Epidermal melanocyte (primary cell): ENCODE measurements around the gene GAPVD1.
A peak's percentile ranks its signal among the peaks of the same experiment; 100 is the strongest.
"Not testable (repeated sequence)": the region's sequence is repeated elsewhere in the genome, so short reads cannot be mapped to it uniquely, and the experiment has no call there.

Source experiments
- DNase-seq: peaks from one replicate; pipeline ENCODE4 v3.0.0; 2011; ENCODE audit warnings: low spot score; ENCODE audit not compliant: insufficient read length

Gene GAPVD1

DNA sequence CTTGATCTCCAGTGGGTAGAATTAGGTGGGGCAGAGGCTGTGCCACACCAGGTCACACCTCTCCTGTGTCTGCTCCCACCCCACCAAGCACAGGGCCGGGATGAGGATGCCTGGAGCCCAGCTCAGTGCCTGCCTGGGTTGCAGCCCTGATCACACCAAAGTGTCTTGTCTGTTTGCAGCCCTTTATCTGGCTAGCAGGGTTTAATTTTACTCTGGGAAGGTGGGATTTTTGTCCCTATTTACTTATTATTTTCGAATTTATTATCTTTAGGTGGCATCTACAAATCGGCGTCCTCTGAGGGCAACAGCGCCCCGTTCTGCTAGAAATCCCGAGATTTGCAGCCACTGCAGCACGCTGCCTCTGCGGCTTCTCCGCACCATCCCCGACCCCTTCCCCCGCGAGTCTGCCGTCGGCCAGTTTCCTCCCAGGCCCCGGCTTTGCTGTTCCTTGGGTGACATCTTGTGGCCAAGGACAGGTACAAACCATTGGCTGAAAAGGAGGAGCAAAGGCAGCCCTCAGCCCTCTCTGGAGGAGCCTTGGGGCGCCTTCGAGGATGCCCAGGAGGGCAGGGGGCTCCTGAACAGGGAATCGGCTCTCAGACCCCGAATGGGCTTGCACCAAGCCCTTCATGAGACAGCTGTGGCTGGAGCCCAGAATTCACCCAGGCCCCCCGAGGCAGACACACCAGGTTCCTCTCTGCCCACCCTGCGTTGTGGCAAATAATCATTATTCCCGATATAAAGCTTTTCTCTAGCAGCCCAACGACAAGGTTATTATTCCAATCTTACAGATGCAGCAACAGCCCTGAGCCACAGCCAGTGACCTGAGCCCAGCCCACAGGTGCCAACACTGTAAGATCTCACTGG, 113.0 kb downstream of the GAPVD1 start:
- peak; percentile 63 for DNase-seq

DNA sequence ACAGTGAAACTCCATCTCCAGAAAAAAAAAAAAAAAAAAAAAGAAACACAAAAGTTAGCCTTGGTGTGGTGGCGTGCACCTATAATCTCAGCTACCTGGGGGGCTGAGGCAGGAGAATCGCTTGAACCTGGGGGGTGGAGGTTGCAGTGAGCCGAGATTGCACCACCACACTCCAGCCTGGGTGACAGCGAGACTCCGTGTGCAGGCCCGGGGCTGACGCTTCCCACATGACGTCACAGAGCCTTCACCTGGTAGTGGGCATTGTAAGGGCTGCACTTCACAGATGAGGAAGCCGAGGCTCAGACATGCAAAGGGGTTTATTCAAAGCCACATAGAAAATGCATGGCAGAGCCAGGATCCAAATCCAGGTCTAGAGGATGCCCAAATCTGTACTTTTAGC, 114.2 kb downstream of the GAPVD1 start:
- no peak for DNase-seq

DNA sequence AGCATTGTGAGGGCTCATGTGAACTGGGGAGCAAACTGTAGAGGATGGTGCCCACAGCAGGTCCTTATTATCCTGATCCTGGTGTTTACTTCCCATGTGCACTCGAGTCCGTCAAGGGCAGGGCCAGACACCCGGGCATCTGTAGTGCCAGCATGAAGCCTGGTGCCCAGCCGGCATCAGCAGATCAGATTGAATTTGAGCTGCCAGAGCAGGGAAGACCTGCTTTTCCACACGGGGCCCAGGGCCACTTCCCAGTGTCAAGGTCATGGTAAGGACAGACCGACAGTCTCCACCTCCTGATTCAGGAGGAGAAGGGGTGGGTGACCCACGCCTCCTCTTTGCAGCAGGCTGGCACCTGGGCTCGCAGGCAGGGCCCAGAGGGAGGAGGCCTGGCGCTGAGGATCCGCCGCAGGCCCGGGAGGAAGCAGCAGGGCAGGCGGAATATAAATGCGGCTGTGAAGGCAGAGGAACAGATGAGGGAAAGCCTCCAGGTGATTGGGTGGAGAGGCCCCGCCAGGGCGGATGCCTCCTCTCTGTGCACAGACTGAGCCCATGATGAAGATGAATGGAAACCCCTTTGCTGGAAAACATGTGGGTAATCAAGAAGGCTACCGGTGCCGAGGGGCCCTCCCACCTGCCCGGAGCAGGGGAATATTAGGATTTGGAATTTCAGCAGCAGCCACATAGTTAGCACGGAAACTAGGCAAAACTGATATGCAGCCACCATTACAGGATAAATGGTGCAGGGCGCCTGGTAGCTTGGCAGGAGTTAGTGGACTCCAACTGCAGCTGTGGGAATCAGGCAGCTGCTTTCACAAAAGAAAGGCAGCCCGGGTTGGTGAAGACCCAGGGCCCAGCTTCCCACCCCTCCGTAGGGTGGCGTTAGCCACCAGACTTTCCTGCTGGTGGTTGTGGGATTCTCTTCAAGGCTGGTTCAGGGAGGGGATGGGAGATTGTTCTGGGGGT, 114.9 kb downstream of the GAPVD1 start:
- DNase-seq = no peak

DNA sequence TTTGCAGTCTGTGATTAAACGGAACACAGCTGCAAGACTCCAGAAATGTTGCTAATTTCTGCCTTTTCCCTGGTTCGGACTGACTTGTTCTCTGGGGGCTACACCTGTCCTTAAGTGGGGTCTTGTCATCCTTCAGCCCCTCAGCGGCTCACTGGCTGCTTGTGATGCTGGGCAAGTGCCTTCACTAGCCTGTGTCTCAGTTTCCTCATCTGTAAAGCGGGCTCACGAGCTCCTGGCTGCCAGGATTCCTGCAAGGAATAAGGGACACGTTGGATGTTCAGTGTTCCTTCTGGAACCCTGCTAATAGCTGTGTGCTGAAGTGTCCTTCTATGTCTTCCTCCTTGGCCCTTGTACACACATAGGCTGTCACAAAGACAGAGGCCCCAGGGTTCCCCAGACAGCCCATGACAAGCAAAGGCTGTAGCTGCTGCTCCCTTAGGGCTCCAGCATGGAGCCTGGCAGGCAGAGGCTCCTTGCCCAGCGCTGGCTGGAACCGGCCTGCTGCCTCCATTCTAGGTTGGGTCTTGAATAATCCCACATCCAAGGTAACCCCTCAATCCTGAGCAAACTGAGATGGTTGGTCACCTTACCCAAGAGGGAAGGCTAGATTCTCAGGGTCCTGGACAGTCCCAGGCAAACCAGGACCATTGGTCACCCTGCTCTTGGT, 116.1 kb downstream of the GAPVD1 start:
- no peak for DNase-seq

DNA sequence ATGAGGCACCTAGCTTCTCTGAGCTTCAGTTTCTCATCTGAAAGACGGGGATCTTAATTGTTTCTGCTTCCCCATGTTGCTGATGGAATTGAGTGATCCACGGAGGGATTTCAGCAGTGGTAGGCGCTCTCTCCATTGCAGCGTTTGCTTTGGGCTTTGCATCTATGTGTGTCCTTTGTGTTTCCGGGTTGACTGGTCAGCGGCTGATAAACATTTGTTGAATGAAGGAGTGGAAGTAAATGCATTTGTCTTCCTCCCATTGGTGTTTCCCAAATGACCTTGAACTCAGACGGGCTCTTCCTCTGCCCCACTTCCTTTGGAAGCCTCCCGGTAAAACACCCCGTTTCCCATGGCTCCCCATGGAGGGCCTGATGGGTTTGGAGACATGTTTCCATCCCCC, 117.2 kb downstream of the GAPVD1 start:
- no peak for DNase-seq

DNA sequence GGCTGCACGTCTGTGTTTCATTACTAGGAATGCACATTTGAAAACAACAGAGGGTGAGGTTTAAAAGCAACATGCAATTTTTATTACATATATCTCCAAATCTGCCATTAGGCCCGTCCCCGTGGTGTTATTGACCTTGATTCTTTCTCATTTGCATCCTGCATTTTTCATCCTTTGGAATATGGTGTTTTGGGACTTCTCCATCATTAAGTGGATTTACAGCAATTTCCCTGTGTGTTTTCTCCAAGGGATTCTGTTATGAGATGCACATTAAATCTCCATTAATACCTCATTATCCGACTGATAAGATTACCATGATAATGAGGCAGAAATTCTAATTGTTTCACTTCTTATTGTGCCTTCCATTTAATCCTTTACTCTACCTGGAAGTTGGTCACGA, 117.6 kb downstream of the GAPVD1 start:
- DNase-seq = no peak

DNA sequence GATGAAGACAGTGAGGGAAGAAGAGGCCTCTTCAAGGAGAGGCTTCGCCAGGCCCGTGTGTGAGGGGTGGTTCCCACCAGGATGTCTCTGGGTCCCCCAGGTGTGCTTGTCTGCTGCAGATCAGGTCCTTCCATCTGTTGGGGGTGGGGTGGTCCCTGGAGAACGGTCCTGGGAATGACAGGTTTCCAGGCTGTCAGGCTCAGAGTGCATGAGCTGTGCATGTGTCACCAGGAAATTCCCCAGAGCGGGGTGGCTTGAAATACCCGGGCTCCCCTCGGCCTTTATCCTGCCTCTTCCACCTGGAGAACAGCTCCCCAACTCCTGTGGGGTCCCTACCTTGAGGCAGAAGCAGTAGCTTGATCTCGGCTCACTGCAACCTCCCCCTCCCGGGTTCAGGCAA, 118.8 kb downstream of the GAPVD1 start:
- DNase-seq = no peak

DNA sequence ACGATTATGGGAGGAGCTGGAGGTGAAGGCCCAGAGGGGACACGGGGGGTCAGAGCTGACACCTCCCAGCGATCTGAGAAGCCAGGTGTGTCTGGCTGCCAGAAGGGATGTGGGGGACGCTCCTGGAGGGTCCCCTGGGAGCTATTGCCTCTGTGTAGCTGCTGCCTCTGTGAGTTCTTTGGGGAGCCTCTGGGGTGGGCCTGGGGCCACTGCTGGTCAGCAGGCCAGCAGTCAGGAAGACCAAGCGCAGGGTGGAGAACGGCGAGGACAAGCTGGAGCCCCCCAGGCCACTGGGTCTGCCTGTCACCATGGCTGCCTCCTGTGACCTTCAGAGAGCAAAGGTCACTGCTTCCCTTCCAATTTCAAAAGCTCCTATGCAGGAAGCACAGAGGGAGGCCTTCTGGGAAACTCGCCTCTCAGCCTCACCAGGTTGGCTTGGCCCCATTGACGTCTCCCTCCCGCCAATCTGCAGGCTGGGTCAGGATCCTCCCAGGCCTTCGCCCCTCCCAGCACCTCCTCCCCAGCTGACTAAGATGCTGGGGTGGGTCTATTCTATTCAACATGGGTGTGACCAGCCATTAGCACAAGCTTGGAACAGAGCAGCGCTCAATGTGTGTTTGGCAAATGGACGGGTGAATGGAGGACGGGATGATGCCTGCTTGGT, 126.4 kb downstream of the GAPVD1 start:
- DNase-seq = no peak

DNA sequence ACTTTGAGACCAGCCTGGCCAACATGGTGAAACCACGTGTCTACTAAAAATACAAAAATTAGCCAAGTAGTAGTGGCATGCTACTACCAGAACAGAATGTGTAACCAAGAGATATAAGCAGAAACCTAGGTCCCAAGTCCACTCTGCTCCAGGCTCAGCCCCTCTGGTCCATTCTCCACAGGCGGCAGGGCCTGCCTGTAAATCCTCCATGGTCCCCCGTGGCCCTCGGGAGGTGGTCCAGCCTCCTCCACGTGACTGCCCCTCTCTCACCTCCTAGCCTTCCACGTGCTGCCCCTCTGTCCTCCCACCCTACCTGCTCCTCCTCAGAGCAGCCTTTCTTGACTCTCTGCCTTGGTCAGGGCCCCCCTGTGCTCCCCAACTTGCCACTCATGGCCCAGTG, 127.4 kb downstream of the GAPVD1 start:
- no peak for DNase-seq

DNA sequence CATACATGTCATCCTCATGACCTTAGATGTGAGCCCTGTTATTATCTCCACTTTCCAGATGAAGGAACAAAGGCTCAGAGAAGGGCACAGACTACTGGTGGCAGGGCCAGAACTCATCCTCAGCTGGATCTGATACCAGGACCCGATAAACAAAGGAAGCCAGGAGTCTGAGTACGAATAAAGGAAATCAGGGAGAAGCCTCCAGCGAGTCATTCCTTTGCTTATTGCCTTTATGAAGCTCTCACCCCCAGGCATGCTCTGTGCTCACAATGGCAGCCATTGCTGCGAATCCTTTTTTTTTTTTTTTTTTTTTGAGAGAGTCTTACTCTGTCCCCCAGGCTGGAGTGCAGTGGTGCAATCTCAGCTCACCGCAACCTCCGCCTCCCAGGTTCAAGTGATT, 130.1 kb downstream of the GAPVD1 start:
- no peak for DNase-seq

DNA sequence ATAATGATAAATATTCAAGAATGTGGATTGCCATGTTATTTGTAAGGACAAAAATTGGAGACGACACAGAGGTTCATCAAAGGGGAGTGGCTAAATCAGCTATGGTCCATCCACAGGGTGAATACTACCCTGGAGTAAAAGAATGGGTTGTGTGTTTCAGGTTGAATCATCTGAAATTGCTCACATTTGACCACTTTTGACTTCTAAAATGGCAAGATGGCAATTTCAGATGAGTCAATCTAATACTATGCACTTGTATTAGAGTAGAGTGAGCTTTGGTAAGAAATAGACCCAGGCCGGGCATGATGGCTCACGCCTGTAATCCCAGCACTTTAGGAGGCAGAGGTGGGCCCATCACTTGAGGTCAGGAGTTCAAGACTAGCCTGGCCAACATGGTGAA, 131.8 kb downstream of the GAPVD1 start:
- DNase-seq = no peak

DNA sequence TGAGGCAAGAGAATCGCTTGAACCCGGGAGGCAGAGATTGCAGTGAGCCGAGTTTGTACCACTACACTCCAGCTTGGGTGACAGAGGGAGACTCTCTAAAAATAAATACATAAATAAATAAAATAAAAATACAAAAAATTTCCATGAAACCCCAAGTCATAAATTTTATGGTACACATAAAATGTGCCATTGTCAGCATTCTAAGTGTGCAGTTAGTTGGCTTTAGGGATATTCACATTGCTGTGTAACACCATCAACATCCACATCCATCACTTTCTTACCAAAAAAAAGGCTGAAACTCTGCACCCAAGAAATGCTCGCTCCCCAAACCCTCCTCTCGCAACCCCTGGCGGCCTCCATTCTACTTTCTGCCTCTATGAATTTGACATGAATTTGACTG, 135.2 kb downstream of the GAPVD1 start:
- DNase-seq = no peak

DNA sequence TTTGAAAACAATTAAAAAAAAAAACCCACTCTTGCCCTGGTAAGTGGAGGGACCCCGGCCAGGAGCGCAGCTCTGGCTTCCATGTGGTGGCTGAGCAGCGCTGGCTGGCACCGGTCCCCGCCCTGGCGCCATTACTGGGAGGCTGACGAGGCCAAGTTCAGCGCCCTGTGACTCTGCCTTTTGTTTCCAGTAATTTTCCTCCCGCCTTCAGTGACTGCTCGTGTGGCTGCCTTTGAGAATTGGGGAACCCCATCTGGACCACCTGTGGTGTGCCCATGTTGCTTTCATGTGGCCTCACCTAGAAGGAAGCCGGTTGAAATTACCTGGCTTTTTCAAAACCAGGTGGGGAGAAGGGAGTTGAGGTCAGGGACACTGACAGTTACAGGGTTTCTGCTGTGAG, 136.1 kb downstream of the GAPVD1 start:
- DNase-seq = no peak

DNA sequence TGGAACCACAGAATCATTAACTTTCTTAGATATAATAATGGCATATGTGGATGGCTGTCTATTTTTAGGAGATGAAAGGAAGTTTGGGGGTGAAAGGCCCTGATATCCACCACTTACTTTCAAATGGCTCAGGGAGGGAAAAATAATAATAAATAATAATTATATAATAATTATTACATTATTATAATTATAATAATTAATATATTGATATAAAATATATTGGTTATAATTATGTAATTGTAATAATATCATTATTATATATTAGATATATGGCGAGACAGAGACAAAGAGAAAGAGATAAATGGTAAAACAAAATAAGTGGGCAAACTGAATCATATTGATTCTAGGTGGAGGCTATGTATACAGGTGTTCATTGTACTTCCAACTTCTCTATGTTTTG, 136.6 kb downstream of the GAPVD1 start:
- no peak for DNase-seq

DNA sequence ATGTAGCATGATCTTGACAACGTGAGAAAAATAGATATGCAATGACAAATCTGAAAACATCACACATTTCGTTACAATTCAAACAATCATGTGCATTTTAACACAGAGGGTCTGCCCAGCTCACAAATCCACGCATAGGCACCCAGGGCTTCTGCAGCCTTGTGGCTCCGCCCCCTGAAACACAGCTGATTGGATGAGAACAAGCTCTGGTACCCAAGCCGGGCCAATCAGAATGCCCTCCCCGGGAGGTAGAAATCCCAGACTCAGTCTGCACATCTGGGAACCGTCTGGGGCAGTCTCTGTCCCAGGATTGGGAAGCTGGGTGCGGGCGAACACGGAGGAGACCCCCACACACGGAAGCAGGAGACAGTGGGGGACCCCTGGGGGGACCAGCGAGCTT, 137.5 kb downstream of the GAPVD1 start:
- DNase-seq = no peak

DNA sequence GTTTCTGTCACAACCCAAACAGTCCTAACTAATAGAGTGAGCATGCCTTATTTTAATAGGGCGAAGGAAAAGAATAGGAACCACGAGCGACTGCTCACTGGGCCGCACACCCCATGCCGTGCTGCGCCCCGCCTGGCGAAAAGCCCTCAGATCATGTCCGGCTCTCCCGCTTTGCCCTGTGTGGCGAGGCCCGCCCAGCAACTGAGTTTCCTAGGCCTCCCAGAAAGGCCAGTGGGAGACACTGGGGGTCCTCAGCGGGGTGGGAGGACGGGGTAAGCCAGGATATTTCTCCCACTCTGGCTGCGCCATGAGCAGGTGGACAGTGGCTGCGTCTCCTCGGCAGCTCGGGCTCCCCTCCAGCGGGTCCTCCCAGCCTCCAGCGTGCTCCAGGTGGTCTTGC, 138.0 kb downstream of the GAPVD1 start:
- DNase-seq = no peak

DNA sequence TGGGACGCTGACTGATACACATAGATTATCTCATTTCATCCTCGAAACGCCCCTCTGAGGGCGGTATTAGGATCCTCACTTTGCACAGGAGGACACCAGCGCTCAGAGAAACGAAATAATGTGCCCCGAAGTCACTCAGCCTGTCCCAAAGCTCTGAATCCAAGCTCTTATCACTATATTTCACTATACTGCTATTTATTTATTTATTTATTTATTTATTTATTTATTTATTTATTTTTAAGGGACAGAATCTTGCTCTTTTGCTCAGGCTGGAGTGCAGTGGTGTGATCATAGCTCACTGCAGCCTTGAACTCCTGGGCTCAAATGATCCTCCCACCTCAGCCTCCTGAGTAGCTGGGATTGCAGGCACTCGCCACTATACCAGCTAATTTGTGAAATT, 138.6 kb downstream of the GAPVD1 start:
- not testable (repeated sequence) for DNase-seq

DNA sequence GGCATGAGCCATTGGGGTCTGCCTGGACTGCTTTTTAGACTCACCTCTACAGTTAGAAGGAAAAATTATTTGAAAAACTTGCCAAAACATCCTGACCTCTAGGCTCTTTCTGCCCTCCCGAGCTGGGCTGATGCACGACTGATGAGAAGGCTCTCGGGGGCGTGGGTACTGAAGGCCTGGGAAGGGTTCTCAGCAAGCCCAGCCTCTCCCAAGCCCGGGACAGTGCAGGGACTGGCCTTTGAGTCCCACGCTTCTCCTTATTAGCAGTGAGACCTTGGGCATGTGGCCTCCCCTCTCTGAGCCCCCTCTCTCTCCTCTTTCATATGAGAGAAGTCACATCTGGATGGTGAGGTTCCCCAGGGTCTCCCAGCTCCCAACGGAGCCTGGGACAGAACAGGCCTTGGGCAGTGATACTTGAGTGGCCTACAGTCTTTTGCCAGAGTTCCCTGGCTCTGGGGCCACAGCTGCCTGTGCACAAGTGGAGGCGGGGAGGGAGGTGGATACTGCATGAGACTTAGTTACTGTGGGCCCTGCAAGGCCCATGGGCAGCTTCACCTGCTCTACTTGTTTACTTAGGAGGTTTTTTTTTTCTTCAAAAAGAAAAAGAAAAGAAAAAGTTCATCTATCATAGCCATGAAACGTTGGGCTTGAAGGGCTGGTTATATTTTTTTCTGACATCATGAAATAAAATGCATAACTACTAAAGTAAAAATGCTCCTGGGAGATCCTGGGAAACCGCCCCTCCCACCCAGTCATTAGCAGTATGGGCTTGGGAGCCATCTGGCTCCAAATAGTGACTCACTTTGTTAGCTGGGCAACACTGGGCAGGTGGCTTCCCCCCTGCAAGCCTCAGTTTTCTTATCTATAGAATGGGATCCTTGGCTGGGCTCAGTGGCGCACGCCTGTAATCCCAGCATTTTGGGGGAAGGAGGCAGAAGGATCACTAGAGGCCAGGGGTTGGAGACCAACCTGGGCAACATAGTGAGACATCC, 139.4 kb downstream of the GAPVD1 start:
- DNase-seq = no peak

DNA sequence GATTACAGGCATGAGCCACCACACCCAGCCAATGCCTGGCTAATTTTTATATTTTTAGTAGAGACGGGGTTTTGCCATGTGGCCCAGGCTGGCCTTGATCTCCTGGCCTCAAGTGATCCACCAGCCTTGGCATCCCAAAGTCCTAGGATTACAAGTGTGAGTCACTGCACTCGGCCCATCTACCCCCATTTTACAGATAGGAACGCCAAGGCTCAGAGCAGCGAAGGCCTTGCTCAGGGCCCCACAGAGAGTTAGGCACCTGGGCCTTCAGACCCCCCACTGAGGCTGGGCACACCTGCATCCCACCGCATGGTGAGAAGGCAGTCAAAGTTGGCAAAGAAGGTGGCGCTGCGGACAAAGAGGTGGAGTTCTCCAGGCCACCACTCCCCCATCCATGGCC, 143.1 kb downstream of the GAPVD1 start:
- DNase-seq = no peak
